Measurements from ENCODE around the gene FEM1B.

Gene FEM1B

GRCh38 chr15:68309024-68309423 lies 31.5 kb downstream of the FEM1B start:
- DNase-seq (ENCODE audit: low read depth), result no peak

GRCh38 chr15:68310178-68310803 lies 32.7 kb downstream of the FEM1B start:
- no peak for DNase-seq (ENCODE audit: low read depth)

DNA sequence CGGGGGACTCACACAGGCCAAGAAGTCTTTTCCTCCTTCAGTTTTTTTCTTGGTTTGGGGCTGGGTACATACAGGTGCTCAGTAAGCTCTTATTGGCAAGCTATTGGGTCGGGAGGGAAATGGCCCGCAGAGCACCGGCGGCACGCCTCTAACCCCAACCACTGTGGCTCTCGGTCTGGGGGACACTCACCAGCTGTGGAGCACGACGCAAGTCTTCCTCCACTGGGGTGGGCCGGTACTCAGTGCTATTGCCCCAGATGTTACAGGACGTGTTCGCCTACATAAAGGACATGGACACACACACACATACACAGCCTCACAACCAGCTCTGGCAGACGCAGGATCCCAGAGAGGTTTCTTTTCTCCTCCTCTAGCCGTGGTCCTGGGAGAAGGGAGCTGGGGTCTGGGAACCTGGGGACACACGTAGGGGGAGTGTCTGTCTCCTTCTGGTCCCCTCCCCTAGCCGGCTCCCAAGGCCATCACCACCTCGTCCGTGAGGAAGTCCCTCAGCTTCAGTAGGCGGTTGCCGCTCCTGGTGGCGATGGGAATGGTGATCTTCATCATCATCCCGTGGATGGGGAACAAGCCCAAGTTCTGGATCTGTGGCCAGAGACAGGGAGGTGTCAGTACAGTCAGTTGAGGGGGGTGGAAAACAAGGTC lies 33.4 kb downstream of the FEM1B start:
- no peak for DNase-seq (ENCODE audit: low read depth)

GRCh38 chr15:68311464-68311835 lies 33.9 kb downstream of the FEM1B start:
- DNase-seq (ENCODE audit: low read depth), result no peak

GRCh38 chr15:68311859-68312557 lies 34.5 kb downstream of the FEM1B start:
- no peak for DNase-seq (ENCODE audit: low read depth)

- DNase-seq (ENCODE audit: low read depth), result no peak
Measured at GRCh38 chr15:68312701-68313204, 35.2 kb downstream of the FEM1B start.

GRCh38 chr15:68313501-68314410 lies 36.2 kb downstream of the FEM1B start:
- no peak for DNase-seq (ENCODE audit: low read depth)

- DNase-seq (ENCODE audit: low read depth), result no peak
Measured at GRCh38 chr15:68314563-68314962, 37.0 kb downstream of the FEM1B start.

DNA sequence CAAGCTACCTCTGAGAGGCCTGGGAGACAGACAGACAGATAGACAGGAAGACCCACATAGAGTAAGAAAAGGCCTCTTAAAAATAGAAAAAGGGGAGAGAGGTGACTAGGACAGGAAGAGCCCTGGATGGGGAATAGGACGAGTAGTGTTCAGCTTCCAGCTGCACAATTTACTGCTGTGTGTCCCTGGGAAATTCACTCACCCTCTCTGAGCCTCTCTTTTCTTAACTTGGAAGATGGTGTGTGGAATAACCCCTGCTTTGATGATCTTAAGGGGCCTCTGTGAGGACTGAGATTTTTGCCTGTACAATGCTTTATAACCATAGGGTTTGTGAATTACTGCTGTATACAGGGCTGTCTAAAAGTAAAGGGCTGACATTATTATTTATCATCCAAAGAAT lies 37.5 kb downstream of the FEM1B start:
- no peak for DNase-seq (ENCODE audit: low read depth)

DNA sequence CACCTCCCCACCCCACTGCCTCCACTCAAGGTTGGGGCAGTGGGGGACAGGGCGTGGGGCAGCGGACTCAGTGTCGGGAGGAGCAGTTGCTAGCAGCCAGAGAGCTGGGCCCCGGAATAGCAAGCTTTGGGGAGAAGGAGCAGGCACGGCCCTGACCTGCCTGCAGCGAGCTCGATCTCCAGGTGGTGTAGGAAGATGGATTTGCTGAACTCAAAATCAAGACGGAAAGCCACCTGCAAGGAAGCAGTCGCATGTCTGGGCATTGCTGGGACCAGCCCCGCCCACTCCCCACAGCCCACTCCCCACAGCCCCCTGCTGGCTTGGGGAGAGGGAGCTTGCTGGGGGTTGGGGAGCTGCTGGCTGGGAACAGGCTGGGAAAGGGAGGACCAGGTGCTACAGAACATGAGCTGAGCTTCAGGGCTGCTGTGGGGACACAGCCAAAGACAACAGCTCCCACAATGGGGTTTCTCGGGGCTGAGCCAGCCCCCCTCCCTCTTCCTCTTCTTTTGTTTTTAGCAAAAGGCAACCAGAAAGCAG lies 38.0 kb downstream of the FEM1B start:
- DNase-seq (ENCODE audit: low read depth), result no peak

DNA sequence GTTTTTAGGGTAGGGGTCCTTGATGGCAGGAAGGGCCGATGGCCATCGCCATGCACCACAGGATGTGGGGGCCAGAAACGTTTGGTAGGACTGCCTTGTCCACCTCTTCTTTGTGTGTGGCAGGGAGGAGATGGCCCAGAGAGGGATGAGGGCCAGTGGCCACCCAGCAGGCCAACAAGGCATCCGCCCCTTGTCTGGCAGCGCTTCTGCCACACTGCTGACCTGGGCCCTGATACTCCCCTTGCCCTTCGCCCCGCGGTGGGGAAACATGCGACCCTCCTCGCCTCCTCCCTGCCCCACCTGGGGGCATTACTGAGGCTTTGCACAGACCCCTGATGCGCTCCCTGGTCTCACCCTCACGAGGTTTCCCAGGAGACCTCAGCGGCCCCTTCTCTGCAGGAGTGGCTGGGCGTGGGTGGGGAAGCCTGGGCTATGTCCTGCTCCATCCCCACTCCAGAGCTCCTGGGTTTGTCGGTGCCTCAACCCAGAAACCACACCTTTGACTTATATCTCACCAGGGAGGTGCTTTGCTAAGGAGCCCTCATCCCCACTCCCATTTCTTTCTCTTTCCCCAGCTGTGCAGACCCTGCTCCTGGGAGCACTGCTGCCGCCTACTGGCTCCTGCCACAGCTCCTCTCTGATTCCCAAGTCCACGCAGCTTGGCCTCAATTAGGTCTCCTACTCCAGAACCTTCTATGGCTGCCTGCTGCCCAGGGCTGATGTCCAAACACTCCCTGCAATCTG lies 38.7 kb downstream of the FEM1B start:
- no peak for DNase-seq (ENCODE audit: low read depth)

DNA sequence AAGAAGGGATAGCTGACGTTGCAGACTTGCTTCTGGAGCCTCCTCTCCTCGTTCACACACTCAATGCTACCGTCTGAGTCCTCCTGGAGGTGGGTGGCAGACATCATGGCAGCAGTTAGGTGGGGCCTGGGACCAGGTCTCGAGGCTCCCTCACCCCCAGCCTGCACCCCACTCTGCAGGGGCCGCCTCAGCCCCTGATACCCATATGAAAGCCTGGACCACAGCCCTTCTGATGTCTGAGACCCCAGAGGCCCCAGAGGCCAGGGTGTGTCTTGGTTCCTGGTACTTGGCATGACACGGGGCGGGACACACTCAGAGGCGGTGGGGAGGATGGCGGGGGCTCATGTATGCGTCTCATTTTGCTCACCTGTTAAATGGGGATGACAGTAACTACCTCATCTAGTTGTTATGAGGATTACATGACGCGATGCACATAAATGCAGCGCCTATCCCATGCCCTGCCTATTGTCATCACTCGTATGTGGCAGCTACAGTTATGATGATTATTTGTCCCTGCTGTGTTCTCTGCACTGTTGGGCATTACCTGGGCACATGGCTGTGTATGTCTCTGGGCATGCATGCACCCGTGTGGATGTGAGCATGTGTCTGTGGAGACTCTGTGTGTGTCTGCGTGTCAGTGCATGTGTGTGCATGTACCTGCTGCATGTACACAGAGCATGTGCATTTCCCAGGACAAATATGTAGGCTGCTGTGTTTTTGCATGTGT lies 39.9 kb downstream of the FEM1B start:
- no peak for DNase-seq (ENCODE audit: low read depth)

DNA sequence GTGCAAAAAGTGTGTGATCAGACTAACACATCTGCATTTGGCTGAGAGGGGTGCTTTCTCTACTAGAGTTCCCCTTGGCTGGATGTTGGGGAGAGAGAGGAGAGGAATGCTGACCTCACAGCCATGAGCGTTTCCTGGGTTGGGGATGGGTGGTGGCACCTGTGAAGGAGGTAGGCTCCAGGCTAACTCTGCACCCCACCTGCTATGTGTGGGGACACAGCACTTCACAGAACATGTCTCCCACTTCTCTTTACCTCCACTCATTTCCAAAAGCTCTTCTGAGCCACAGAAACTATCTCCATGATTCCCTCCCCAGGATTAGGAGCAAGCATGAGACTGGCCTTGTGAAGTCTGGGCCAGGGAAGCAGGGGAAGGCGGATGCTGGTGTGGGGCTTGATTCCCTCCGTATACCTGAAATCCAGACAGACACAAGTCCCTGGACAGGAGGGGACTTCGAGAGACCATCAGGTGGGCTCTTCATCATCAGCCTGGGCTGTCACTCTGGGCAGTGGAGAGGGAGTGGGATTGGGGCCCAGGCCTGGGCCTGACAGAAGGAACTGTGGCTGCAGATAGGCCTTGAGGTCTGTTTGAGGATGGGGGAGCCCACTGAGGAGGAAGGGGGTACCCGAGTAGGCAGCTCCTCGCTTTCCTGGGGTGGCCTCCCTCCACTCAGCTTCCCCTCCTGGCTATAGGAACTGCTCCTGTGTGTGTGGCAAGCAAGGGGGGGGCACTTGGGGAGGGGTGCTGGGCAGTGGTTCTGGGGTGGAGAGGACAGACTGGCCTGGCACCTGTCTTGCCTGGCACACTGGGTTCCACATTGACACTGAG lies 40.7 kb downstream of the FEM1B start:
- no peak for DNase-seq (ENCODE audit: low read depth)

- DNase-seq (ENCODE audit: low read depth), result no peak
Measured at GRCh38 chr15:68318931-68319909, 41.7 kb downstream of the FEM1B start.

- no peak for DNase-seq (ENCODE audit: low read depth)
Measured at GRCh38 chr15:68319997-68320396, 42.5 kb downstream of the FEM1B start.

DNA sequence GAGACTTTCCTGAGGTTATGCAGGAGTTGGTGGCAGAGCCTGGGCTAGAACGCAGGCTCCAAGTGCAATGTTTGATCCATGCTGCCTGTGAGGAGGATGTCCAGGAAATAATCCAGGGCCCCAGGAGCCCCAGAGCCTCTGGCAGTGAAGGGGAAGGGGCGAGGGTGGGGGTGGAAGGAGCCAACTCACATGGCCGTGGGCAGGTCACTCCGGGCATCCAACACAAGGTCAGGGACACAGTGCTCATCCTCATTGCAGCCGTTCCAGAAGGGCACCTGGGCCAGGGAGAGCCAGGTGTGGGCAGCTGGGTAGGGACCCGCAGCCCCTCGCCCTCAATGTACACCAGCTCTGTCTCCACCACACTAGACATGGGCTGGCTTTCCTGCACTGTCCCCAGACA lies 43.7 kb downstream of the FEM1B start:
- DNase-seq (ENCODE audit: low read depth), result no peak

GRCh38 chr15:68322796-68323195 lies 45.3 kb downstream of the FEM1B start:
- DNase-seq (ENCODE audit: low read depth), result no peak

- DNase-seq (ENCODE audit: low read depth), result no peak
Measured at GRCh38 chr15:68325726-68326125, 48.2 kb downstream of the FEM1B start.

Data from HS-5 (cell line).